ENCODE results near the gene AEN.
A peak's percentile ranks its signal among the peaks of the same experiment; 100 is the strongest.
"Not testable (repeated sequence)": the region's sequence is repeated elsewhere in the genome, so short reads cannot be mapped to it uniquely, and the experiment has no call there.

Gene AEN

DNA sequence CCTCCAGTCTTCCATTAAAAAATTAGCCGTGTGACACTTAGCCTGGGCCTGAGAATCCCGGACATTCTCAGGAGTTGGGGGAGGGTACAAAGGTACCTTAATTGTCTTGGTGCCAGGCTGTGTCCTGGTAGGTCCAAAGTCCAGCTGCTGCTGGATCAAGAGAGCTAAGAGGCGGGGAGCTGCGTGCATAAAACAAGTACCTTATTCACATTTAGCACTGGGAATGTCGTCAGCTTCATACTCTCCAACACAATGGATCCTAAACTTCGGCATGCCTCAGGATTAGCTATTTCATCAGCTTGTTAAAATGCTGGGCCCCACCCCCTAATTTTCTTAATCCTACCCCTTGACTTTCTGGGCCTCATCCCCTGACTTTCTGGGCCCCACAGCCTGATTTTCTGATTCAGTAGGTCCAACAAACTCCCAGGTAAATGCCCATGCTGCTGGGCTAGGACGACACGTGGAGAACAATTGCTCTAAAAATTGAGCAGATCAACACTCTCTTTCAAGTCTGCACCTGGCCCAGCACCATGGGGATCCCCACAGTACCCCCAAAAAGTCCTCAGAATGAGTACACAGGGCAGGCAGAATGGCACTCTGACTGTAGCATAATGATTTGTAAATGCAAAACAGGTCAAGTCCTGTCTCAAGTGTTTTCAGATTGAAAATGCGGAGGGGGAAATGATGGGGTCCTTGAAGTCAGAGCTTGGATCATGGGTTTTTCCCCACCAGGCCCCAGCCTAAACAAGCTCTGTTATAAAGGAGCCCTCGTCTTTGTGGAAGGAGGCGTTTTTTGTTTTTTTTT is 5.6 kb upstream of the AEN start:
- no peak for DNase-seq

DNA sequence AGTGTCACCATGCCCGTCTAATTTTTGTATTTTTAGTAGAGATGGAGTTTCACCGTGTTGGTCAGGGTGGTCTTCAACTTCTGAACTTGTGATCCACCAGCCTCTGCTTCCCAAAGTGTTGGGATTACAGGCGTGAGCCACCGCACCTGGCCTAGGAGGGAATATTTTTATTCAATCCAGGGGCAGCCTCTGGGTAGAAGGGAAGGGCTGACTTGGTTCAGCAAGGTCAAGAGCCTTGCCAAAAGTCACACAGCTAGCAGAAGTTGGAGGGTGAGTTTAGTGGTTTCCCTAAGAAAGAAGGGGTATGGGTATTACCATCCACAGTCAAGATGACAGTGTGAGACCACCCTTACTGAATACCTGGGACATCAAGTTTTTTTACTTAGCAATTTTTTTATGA is 4.9 kb upstream of the AEN start:
- no peak for DNase-seq

DNA sequence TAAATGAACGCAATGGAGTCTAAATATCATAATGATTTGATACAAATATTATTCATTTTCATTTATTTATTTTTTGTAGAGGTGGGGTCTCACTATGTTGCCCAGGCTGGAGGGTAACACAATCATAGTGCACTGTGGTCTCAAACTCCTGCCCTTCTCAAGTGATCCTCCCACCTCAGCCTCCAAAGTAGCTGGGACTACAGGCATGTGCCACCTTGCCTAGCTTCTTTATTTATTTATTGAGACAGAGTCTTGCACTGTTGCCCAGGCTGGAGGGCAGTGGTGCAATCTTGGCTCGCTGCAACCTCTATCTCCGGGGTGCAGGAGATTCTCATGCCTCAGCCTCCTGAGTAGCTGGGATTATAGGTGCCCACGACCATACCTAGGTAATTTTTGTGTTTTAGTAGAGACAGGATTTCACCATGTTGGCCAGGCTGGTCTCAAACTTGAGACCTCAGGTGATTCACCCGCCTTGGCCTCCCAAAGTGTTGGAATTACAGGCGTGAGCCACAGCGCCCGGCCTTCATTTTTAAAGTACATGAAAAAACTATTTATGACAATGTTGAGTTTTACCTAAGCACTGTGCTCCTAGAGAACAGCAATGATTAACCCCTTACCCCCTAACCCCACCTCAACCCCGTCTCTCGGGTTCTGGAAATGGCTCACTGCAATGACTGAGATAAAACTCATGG is 4.0 kb upstream of the AEN start:
- DNase-seq = no peak

DNA sequence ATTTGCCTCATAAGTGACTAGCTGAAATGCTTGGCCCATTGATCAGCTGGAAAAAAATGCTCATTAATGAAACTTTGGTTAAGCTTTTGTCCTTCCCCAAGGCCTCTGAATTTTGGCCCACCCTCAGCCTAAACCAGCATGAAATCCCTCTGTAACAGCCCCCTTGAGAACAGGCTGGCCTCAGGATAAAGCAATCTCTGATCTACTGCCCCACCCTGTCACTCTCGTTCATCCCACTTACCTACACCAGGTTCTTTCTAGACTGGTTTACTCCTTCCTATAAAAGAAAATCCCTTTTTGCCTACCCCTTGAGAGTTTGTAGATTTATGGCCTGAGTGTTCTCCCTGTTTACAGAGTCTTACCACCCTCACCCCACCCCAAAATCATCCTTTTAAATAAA is 3.4 kb upstream of the AEN start:
- no peak for DNase-seq

DNA sequence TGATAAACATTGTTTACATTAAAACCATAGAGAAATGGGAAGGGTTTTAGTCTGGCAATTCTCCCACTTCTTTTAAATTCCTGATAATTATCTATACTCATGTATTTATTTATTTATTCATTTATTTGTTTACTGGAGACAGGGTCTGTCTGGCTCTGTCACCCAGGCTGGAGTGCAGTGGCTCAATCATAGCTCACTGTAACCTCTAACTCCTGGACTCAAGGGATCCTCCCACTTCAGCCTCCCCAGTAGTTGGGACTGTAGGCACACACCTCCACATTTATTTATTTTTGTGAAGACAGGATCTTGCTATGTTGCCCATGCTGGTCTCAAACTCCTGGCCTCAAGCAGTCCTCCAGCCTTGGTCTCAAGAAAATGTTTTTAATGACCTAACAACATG is 2.5 kb upstream of the AEN start:
- no peak for DNase-seq

DNA sequence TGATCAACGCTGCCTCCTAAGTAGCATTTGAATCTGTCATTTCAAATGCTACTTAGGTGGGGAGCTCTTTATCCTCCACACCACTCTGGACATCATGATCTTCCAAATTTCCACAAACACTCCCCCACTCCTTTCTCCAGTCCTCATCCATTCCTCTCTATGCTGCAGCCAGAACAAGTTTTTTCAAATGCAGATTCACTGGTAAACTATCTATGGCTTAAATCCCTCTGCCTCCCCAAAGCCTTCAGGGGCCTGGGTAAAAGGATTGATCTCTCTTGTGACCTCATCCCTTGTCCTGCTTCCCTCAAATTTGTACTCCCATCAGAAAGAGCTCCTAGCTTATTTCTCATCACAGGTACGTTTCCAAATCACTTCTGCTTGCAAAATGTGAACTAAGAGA is 1.3 kb upstream of the AEN start:
- no peak for DNase-seq

DNA sequence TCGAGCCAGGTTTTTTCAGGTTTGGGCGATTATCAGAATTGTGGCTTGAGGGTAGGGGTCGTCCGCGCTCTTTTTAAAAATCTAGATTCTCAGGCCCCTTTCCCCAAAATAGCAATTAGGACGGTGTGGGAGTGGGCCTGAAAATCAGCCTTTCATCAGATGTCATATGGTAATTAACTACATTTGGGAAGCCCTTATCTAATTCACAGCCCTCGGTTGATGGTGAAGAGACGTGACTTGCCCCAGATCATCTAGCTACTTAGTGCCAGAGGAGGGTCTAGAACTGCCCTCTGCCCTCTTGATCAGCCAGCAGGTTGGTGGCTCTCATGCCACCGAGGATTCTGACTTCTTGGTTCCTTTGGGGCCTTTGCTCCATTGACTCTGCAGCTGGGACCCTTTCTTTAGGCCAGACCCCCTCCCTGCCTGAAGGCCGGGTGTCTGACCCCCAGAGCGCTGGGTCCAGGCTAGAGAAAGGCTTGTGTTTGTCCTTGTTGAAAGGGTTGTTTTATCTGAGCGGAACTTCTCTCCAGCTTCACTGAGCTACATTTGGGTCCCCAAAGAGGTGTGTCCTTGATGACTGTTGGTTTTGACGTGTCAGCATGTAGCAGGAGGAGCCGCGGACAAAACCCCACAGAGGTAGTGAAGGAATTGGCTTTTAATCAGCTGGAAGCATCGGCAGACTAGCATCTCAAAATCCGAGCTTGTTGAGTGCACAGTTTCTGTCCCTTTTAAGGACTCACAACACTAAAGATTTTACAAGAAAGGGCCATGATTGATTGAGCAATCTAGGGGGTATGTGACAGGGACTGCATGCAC is 857 bp downstream of the AEN start:
- DNase-seq = peak; percentile 66

DNA sequence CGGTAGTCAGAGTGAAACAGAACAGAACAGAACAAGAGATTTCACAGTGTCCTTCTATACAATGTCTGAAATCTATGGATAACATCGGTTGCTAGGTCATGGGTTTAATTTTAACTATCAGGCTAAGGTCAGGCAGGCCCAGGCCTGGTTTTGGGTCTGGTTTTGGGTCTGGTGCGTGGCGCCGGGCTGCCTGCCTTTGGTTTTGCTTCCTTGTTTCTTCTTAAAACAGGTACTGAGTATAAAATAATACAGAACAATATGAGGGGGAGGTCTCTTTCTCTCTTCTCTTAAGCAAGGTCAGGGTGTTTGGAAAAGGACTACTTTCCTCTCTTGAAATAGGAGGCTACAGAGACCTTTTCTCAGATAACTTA is 1.4 kb downstream of the AEN start:
- no peak for DNase-seq

DNA sequence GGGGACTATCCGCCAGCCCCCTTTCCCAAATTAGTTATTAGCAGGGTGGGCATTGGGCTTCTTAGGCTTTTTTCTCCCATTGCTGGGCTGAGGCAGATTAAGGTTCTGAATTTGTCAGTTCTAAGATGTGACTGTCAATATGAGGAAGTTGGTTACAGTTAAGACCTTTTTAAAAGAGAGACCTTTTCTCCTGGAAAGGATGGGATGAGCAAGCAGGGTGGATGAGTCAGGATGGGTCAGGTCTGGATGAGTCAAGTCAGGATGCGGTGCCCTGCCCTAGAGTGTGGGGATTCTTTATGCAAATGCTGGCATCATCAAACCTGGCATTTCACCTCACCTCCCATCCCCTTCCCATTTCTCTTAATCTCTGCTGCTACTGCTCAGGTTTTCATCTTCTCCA is 1.9 kb downstream of the AEN start:
- DNase-seq = peak; percentile 75

DNA sequence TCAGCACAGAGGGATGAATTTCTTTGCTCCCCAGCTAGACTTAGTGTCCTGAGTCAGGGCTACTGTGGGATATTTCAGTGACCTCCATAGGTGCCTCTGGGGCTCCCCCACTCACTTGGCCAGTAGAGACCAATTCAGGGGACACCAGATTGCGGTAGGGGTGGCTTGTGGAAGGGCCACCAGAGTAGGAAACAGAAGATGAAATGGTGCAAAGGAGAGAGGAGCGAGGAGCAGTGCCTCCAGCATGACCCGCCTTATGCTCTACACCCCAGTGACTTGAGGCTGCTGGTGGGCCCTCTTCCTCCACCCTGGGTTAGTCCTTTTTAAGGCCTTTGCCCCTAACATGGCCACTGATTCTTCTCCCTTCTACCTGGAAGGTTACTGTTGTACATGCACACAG is 2.5 kb downstream of the AEN start:
- DNase-seq = no peak

DNA sequence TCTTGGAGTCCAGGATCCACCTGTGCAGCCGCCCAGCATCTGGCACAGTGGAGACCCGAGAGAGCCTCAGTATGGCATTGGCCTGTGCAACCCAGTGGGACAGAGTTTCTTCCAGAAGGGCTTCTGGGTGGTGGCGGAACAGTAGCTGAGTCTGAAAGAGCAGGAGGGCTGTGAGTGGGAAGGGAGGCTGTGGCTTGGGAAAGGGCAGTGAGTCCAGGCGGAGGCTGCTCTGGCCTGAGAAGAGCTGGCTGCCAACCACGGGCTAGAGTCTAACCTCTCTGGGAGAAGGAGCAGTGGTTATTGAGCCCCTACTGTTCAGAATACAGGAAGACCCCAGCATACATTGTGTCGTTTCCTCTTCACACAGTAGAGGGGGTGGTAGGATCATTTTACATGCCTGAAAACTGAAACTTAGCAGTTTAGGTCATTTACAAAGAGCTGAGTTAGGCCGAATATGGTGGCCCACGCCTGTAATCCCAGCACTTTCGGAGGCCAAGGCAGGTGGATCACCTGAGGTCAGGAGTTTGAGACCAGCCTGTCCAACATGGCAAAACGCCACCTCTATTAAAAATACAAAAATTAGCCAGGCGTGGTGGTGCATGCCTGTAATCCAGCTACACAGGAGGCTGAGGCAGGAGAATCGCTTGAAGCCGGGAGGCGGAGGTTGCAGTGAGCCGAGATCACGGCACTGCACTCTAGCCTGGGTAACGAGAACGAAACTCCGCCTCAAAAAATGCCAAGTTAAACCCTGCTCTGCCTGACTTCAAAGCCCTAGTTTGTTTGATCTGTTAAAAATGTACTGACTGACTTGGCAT is 3.2 kb downstream of the AEN start:
- DNase-seq = no peak

DNA sequence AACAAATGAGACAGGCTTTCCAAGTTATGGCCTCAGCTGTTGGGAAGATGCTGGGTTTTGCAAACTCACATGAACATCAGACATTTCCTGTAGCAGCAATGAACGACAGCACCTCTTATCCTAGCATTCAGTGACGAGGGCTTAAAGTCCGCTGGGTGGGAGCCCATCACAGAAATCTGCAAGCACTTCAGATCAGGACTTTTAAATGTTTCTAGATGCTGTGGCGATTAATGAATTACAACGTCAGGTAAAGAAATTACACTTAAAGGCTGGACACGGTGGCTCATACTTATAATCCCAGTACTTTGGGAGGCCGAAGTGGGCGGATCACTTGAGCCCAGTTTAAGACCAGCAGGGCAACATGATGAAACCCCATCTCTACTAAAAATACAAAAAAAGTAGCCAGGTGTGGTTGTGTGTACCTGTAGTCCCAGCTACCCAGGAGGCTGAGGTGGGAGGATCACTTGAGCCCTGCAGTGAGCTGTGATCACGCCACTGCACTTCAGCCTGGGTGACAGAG is 3.9 kb downstream of the AEN start:
- DNase-seq = no peak

DNA sequence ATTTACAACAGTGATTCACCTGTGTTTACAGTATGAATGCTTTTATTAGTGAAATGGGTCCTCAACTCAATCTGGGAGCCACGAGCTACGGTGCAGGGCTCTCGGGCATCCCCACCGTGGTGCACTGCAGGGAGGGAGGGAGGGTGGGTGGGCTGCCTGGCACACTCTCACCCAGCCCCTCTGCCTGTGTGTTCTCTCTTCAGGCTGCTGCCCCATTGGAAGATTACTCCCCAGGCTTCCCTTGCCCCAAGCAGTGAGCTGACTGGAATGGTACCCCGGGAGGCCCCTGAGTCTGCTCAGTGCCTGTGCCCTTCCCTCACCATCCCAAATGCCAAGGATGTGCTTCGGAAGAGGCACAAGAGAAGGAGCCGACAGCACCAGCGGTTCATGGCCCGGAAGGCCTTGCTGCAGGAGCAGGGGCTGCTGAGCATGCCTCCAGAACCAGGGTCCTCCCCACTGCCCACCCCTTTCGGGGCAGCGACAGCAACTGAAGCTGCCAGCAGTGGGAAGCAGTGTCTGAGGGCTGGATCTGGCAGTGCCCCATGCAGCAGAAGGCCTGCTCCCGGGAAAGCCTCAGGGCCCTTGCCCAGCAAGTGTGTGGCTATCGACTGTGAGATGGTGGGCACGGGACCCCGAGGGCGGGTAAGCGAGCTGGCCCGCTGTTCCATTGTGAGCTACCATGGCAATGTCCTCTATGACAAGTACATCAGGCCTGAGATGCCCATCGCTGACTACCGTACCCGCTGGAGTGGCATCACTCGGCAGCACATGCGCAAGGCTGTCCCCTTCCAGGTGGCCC is 5.0 kb downstream of the AEN start:
- DNase-seq = no peak

DNA sequence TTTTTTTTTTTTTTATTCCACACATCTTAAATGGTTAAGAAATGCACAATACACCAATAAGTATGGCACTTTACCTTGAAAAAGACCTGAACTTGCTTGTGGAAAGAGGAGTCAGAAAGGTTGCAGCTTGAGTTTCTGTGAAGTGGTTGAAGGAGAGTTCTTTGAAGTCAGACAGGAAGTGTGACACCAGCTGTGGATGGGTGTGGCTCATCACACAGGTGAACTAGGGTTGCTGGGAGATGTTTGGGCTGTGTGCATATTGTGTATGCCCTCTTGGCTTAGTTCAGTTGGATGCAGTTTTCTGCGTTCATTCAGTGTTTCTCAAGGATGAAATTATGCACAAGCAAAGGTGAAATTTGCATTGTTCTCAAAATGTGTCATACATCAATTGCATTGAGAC is 6.3 kb downstream of the AEN start:
- peak; percentile 60 for DNase-seq

DNA sequence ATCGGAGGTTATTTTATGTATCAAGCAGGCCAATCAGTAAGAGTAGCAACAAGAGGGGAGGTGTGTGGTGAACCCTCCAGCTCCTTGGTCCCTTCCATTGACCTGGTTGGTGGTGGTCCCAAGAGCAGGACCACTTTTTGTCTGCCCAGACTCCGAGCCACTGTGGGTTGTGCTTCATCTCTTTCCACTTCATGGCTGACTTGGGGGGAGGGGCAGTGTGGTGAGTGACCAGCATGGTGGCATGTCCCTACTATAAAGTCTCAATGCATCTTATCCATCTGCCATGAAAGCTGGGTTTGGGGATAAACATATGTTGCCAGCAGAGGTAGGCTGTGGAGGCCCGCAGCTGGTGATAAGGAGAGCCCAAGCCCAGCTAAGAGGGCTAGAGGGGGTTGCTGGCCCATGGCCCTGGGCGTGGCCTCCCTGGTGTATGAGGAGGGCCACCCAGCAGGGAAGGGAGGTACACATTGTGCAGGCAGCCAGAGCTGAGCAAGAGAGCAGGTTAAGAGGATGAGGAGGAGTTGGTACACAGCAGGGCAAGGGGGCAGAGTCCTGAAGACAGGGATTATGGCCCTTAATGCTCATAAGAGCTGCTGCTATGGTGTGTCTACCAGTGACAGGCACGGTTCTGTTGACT is 7.0 kb downstream of the AEN start:
- no peak for DNase-seq

DNA sequence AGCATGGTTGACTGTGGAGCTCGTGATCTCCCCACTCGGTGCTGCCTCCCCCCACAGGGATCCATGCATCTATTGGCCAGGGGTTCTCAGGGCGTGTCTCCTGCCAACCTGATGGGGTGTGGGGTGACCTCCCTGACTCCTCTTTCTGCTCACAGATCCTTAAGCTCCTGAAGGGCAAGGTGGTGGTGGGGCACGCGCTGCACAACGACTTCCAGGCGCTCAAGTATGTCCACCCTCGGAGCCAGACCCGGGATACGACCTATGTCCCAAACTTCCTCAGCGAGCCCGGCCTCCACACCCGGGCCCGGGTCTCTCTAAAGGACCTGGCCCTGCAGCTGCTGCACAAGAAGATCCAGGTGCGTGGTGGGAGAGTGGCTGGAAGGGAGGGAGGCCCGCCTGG is 7.9 kb downstream of the AEN start:
- no peak for DNase-seq

DNA sequence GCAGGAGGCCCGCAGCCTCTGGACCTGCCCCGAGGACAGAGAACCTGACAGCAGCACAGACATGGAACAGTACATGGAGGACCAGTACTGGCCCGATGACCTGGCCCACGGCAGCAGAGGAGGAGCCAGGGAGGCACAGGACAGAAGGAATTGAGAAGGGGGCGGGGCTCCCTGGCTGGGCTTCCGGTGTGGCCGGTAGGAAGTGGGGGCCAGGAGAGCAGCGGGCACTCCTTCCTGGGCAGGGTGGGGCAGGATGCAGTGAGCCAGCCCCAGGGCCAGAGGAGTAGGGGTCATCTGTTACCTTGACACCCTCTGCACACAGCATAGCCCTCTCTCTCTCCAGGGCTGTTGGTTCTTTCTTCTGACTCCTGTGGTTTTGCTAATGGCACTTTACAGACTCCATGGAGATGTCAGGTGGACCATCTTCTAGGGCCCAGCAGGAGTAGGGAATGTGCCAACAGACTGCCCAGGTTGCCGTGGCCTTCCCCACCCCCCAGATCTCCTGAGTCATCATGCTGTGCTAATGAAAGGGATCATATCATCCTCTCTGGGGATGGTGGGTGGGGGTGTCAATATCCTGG is 9.1 kb downstream of the AEN start:
- no peak for DNase-seq

DNA sequence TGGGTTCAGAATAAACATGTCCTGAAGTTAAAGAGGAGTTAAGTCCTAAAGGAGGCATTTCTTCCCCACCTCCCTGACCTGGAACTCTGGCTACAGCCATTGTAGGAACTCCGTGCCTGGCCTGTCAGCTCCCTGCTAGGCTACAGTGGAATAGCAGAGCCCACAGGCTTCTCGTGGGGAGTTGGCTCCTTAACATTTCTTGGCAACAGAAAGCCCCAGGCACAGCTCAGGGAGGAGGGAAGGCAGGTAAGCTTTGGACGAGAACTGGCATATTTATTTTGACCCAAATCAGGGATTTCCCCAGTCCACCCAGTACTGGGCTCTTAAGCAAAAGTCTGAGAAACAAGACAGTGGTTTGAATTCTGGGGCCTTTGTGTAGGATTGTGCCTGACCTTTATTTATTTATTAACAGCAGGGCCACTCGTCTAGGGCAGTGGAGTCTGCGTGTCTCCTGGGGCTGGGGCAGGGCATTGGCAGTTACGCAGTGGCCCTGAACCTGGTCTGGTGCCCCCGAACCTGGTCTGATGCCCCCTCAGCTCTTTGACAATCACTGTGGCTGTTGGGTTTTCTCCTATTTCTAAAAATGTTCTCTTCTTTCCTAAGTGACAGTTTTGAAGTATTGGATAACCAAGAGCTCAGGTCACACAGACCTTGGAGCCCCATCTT is 9.8 kb downstream of the AEN start:
- DNase-seq = no peak

DNA sequence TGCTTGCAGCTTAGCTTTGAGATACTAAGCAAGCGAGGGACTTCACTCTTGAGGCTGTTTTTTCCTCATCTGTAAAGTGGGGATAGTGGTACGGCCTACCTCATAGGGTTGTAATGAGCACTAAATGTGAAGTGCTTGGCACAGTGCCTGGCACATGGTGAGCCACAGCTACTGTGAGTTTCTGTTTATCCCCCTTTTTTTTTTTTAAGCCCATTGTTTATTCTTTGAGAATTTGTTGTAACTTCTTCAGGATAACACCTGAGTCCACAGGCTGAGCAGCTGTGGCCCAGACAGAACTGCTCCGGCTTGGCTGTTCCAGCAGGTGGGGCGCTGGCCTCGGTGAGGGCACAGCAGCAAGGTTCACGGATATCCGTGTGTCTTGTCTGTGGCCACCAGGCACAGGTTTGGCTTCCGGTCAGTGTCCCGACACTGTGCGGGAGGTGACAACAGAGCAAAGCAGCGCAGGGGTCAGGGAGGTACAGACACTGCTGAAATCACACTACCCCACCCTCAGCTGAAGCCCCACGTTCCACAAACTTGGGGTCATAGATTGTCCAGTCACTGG is 10.4 kb downstream of the AEN start:
- DNase-seq = no peak

DNA sequence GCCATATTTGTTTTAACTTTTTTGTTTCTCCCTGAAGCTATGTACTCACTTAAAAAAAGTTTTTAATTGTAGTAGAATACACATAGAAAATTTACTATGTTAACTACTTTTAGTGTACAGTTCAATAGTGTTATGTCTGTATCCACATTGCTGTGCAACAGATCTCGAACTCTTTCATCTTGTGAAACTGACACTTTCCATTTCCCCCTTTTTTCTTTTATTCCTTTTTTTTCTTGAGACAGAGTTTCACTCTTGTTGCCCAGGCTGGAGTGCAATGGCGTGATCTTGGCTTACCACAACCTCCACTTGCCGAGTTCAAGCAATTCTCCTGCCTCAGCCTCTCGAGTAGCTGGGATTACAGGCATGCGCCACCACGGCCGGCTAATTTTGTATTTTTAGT is 11.7 kb downstream of the AEN start:
- not testable (repeated sequence) for DNase-seq
